CD4-positive, alpha-beta T cell treated with Interleukin-15 for 1 hour (primary cell): ENCODE data around the gene ETV6.

Source experiments
- DNase-seq: peaks from one replicate; pipeline ENCODE4 v3.0.0-alpha.2; 2020

The ETV6 gene

GRCh38 chr12:11763760-11764520, 114.5 kb downstream of the ETV6 start:
- DNase-seq: no peak

- DNase-seq: no peak
Observed at GRCh38 chr12:11764837-11765236, 115.4 kb downstream of the ETV6 start.

- DNase-seq: no peak
Observed at GRCh38 chr12:11765421-11765816, 115.9 kb downstream of the ETV6 start.

- DNase-seq: peak; percentile 63
Observed at GRCh38 chr12:11765817-11766794, 116.6 kb downstream of the ETV6 start.

GRCh38 chr12:11767029-11767724, 117.7 kb downstream of the ETV6 start:
- DNase-seq: no peak

GRCh38 chr12:11767798-11768197, 118.3 kb downstream of the ETV6 start:
- no peak for DNase-seq

- DNase-seq: no peak
Observed at GRCh38 chr12:11768233-11768965, 118.9 kb downstream of the ETV6 start.

- no peak for DNase-seq
Observed at GRCh38 chr12:11769723-11770514, 120.4 kb downstream of the ETV6 start.

GRCh38 chr12:11771356-11771755, 121.9 kb downstream of the ETV6 start:
- DNase-seq: no peak

- DNase-seq: no peak
Observed at GRCh38 chr12:11771895-11772502, 122.5 kb downstream of the ETV6 start.

- DNase-seq: no peak
Observed at GRCh38 chr12:11773889-11774677, 124.6 kb downstream of the ETV6 start.

GRCh38 chr12:11774821-11775220, 125.3 kb downstream of the ETV6 start:
- DNase-seq: no peak

GRCh38 chr12:11776316-11776715, 126.8 kb downstream of the ETV6 start:
- no peak for DNase-seq

- DNase-seq: no peak
Observed at GRCh38 chr12:11777451-11777850, 128.0 kb downstream of the ETV6 start.

GRCh38 chr12:11777962-11778361, 128.5 kb downstream of the ETV6 start:
- DNase-seq: no peak

- DNase-seq: no peak
Observed at GRCh38 chr12:11778713-11779685, 129.5 kb downstream of the ETV6 start.

- no peak for DNase-seq
Observed at GRCh38 chr12:11780521-11781101, 131.1 kb downstream of the ETV6 start.

GRCh38 chr12:11782914-11783420, 133.5 kb downstream of the ETV6 start:
- no peak for DNase-seq

GRCh38 chr12:11785712-11786111, 136.2 kb downstream of the ETV6 start:
- DNase-seq: no peak
